ENCODE results near the gene CCDC92.

CCDC92 gene

DNA sequence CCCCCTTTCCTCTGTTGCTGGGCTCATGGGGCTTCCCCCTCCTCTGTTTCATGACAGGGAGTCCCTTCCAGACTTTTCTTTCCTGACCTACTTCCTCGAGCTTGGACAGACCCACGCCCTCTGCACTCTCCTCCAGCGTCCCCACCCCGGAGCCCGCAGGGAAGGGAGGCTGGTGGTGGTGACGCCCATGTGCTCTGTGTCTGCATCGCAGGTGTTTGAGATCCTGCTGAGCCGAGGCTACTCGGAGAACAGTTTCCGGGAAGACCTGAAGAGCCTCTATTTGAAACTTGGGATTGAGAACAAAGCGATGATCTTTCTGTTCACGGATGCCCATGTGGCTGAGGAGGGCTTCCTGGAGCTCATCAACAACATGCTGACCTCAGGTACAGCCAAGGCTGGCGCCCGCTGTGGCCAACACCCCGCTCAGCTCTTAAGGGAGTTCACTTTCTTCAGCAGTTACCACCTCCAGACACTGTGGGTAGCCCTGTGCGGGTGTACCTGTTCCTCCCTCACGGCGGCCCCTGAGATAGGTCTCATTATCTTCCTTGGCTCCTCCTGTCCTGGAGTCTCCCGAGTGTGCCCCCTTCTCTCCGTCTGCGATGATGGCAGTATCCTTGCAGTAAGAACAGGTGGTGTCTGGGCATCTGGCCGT is 85.6 kb downstream of the CCDC92 start:
- DNase-seq = no peak

DNA sequence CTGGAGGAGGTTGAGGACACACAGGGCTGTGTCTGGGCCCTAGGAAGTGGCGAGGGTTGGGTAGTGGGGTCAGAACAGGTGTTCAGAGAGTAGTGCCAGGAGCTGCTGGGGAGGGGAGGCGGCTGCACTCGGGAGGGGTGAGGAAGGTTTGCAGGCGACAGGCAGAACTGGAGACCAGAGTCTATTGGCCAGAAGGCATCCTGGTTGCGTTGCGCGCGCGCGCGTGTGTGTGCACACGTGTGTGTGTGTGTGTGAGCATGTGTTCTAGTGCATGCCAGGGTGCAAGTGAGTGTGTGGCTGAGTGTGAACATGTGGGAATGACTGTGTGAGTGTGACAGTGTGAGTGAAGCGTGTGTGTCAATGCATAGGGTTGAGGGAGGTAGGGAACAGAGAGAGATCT is 86.4 kb downstream of the CCDC92 start:
- no peak for DNase-seq

Data from suppressor macrophage (primary cell).